ENCODE results near the gene SLC4A2.

Gene SLC4A2

DNA sequence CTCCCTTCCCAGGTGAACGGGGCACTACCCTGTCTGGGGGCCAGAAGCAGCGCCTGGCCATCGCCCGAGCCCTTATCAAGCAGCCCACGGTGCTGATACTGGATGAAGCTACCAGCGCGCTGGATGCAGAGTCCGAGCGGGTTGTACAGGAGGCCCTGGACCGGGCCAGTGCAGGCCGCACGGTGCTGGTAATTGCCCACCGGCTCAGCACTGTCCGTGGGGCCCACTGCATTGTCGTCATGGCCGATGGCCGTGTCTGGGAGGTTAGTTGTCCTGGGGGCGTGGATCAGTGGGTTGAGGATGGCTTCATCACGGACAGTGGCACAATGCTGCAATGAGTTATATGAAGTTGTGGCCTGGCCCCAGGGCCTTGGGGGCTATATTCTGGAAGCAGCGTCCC, 15.4 kb upstream of the SLC4A2 start:
- no peak for DNase-seq (ENCODE audit: low spot score)

DNA sequence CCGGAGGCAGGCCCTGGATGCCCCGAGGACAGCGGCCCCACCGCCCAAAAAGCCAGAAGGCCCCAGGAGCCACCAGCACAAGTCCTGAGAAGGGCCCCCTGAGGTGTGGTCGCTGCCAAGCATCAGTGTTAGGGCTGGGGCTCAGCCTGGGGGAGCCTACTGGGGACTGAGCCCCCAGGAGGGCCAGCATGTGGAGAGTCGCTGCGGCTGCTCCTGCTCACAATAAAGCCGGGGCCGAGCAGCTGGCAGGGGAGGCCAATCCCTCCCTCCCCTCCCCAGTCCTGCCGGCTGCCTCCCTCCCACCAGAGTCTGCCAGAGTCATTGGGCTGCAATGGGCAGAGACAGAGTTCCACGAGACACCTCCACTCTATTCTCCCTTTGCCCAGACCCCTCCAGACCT, 14.1 kb upstream of the SLC4A2 start:
- DNase-seq (ENCODE audit: low spot score): no peak

DNA sequence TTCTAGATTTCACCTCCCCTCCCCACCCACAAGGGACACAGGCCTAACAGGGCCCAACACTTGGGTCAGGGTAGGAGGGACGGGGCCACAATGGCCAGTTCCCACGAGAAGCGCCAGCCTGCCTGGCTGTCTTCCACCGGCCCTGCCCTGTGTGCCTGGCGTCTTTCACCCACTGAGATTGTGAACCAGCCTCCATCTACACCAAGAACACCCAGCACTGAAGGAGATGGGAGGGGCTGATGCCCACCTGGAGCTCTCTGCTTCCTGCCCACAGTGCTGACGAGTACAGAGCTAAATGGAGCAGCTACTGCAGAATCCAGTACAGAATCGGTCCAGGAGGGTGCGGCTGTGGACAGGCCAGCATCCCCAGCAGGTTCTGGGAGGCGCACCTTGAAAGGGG, 13.4 kb upstream of the SLC4A2 start:
- no peak for DNase-seq (ENCODE audit: low spot score)

DNA sequence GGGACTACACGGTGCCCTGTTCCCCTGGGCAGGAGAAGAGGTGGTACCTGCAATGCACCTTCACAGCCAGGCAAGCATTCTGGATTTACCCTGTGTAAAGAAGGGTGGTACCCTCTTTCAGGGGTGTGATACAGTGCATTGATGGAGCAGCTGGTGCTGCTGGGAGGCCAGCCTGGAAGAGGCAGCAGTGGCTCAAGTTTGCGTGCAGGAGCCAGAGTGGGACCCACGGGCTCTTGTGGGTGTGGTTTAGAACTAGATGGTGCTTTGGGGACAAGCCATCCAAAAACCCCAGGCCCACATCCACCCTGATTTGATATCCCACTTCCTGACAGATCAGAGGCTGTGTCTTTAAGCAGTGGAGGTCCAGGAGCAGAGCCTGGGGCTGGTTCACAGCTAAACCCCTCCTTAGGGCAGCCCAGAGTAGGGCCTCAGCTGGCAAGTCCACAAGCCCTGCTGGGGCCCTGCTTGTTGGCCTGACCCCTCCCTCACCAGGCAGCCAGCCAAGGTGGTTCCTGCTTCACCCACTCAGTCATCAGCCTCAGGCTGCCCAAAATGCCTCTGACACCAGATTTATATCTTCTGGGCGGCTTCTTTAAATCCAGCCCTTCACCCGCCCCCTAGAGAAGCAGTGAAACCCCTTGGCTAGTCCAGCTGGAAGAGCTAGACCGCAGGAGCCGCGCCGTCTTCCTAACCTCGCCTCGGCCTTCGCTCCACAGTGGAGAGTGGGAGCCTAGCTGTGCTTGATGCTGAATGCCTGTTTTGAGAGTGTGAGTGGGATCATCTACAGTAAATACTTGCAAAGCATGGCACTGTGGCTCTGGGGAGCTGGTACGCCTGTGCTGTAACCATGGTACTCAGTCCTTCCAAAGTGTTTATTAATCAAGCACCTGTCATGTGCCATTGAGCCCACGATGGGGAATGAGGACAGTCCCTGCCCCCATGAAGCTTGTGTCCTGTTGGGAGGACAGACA, 12.5 kb upstream of the SLC4A2 start:
- no peak for DNase-seq (ENCODE audit: low spot score)

DNA sequence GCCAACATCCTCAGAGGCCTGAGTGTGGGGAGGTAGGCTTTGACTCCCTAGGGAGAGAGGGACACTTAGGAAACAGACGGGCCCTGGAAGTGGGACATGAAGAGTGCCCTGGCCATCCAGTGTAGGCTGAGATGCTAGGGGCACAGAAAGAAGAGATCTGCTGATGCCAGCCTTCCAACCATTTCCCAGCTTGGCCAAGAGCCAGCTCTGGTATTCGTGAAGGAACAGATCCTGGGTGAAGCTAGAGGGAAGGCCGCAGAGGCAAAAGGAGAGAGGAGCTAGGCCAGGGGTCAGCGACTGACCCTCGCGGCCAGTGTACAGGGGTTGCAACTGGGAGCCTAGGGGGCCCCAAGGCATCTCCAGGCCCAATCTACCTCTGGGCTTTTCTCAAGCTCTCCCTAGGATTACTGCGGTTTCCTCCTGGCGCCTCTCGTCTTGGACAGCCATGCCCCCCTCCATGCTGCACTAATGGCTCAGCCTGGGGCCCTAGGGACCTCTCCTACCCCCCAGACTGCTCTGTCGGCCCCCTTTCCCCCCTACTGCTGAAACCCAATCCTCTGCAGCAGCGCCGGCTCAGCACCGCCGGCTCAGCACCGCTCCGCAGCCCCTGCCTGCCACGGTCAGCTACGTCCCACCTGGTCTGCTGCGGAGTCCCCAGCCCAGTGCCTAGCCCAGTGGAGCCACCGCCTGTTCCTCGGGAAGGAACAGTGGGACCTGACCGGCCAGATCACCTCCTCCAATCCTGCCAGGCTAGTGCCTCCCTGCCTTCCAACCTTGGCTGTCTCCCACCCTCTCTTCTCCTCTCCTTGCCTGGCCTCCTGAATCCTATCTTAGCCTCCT, 11.2 kb upstream of the SLC4A2 start, which contains the start of gene ASIC3:
Gene ASIC3 (plus strand): TSS at position 556 of the 840 bp plus-strand sequence. CDS start 355 bp downstream, outside the sequence.
- DNase-seq (ENCODE audit: low spot score): no peak

DNA sequence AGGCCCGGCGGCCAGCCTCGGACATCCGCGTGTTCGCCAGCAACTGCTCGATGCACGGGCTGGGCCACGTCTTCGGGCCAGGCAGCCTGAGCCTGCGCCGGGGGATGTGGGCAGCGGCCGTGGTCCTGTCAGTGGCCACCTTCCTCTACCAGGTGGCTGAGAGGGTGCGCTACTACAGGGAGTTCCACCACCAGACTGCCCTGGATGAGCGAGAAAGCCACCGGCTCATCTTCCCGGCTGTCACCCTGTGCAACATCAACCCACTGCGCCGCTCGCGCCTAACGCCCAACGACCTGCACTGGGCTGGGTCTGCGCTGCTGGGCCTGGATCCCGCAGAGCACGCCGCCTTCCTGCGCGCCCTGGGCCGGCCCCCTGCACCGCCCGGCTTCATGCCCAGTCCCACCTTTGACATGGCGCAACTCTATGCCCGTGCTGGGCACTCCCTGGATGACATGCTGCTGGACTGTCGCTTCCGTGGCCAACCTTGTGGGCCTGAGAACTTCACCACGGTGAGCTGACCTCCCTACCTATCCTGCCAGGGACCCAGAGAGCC, 10.4 kb upstream of the SLC4A2 start:
- no peak for DNase-seq (ENCODE audit: low spot score)

DNA sequence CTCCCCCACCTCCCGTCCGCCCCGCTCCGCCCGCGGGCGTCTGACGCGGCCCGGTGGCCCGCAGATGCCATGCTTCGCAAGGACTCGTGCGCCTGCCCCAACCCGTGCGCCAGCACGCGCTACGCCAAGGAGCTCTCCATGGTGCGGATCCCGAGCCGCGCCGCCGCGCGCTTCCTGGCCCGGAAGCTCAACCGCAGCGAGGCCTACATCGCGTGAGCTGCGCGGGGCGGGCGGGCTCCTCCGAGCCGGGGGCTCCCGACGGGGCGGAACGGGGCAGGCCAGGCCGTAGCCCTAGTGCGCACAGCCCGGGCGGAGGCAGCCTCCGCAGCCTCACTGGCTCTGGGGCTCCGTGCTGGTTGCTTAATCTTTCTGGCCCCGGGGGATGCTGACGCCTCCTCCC, 8.3 kb upstream of the SLC4A2 start:
- no peak for DNase-seq (ENCODE audit: low spot score)

DNA sequence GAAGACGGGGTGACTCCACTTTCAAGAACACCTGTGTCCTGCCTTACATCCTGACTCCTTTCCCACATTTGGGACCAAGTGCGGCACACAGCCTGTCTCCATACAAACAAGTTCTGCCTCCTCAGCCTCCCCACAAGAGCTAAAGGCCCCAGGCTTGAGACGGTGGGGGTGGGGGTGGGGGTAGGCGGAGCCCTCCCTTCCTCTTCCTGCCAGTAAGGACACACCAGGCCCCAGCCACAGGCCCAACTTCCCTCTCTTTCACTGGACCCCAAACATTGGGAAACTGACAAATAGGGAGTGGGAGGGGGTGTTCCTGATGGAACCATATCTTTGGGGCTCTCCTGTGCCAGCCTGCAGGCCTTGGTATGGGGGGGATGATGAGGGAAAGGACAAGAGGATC, 6.3 kb upstream of the SLC4A2 start:
- no peak for DNase-seq (ENCODE audit: low spot score)

DNA sequence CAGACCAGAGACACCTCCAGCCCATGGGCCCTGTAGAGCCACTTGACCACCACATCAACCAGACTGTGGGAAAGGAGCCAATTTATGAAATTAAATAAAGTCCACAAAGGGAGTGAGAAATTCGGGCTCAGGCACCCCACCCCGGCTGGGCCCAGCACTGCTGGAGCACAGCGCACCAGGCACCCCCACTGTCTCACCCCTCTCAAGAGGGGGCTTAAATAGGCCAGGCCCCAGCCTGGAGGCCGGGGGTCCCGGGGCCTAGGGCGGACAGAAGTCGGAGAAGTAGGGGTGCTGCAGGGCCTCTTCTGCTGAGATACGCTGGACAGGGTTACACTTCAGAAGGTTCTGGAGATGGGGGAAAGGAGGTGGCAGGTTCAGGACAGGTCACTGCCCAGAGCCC, 5.6 kb upstream of the SLC4A2 start:
- no peak for DNase-seq (ENCODE audit: low spot score)

DNA sequence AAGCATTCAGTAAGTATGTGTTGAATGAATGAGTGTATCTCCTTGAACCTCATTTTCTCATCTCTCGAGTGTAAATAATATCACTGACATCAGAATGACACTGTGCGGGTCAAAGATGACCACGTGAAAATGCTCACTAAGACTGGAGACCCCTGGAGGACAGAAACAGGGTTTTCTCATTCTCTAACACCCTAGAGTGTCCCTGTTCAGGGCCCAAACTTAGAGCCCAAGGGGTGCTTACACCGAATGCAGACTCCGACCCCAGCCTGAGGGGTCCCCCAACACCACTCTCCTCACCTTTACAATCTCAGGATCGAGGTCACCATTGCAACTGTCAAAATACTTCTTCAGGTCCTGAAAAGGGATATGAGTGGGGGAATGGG, 3.1 kb upstream of the SLC4A2 start:
- peak; percentile 50 for DNase-seq (ENCODE audit: low spot score)

DNA sequence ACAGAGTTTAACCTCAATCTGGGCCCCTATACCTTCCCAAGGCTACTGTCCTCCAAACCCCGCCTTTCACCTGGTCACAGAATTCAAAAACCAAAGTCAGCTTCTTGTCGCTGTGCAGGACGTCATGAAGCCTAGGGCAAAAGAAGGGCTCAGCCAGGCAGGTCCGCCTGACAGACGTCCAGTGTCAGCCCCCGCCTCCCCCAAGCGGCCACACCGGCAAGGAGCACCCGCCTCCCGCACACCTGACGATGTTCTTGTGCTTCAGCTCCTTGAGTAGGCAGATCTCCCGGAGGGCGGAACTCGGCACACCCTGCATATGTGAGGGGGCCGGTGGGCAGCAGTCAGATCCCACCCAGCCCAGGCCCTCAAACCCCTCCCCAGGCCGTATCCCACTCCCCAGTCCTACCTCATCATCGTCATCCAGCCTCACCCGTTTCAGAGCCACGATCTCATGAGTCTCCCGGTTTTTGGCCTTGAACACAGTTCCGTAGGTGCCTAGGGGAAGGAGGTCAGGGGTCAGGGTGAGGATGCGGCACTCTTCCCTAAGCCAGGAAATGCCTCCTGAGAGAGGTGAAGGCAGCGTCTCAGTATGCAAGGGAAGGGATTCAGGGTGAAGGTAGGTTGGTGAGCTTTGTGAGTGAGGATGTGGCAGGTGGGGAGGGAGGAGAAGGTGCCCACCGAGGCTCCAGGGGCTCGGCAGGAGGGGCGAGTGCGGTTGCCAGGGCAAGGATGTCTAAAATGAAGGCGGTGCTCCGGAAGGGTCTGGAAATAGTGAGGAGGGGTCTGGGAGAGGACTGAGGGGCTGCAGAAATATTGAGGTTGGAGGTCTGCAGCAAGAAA, 2.5 kb upstream of the SLC4A2 start:
- DNase-seq (ENCODE audit: low spot score): no peak

DNA sequence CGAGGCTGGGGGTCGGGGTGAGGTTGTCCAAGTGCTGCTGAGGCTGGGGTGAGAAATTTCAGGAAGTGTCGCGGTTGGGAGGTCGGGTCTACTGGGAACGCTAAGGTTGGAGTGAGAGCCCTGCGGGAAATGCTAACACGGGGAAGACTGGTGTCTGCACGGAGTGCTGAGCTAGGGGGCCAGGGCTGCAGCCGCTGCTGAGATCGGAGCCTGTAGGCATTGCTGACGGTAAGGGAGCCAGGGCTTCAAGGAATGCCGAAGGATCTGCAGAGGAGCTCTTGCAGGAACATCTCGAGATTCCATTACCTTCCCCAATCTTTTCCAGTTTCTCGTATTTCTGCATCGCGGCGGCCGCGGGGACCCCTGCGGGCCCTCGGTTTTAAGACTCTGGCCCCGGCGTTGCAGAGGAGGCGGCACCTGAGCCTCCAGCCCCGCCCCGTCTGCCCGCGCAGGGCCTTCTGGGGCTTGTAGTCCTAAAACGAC, 1.8 kb upstream of the SLC4A2 start, which contains the start of gene CDK5:
Gene CDK5 (minus strand): TSS at position 392 of the 483 bp plus-strand sequence. CDS start 49 bp downstream, at position 343.
- no peak for DNase-seq (ENCODE audit: low spot score)

DNA sequence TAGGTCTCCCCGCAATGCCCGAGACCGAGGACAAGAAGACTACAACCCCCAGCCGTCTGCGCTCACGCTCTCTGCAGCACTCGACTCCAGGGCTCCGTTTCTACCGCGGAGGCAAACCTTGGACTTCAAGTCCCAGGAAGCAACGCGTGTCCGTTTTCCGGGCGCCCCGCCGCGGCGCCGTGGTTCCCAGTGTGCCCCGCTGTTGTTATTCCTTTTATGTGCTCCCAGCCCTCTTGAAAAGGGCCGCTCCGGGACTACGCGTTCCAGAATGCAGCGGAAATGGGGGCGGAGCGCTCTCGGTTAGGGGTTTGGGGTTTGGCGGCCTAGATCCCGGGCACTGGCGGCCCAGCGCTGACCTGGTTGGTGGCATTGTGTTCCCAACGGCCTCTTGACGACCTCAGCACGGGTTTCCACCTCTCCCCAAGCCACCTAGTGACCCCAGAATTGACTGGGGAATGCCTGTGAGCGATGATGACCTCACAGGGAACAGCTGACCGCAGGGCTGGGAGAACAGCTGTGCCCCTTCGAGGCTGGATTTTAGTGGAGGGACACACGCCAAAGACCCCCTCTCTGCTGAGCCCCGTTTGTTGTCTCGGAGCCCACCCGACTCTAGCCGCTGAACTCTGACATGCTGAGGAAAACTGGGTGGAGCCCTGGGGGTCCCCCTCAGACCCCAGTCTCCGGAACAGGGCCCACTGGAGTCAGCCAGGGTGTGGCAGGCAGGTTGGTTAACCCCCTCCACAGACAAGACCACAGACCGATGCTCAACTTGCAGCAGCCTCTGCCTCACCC, 1.2 kb upstream of the SLC4A2 start:
- peak; percentile 100 for DNase-seq (ENCODE audit: low spot score)

DNA sequence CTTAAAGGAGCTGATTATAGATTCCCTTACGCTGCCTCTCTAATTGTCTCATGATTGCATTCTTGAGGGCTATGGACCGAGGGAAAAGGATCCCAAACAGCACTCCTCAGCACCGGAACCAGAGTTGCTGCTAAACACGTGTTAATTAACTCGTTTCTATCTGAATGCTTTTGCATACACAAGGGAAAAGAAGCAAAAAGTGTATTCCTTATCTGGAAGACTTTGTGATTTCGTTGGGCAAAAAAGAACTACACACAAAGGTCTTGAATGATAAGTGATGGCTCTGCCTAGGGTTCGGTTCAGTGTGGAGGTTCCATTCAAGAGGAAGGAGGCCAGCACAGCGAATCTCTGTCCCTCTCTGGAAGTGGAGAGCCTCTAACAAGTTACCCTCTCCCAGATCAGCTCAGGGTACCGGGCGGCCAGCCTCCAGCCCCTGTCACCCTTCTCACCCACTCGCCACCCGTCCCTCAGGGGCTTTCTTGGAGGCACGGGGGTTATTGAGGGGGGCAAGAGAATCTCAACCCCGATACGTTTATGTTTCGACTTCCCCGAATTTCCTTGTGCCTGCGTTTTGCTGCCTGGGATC, 515 bp upstream of the SLC4A2 start:
- DNase-seq (ENCODE audit: low spot score): peak; percentile 80

DNA sequence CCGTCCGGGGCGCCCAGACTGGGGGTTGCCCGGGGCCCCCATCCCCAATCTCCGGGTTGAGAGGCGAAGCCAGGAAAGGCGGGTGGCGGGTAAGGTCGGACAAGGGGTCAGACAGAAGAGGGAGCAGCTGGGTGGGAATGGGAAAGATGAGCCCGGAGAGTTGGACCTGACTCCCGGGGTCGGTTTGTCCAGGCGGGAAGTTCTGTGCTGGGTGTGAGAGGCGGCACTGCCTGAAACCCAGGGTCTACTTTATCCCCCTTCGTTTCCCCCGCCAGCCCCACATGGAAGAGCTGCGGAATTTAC, 675 bp downstream of the SLC4A2 start:
- DNase-seq (ENCODE audit: low spot score): peak; percentile 37

DNA sequence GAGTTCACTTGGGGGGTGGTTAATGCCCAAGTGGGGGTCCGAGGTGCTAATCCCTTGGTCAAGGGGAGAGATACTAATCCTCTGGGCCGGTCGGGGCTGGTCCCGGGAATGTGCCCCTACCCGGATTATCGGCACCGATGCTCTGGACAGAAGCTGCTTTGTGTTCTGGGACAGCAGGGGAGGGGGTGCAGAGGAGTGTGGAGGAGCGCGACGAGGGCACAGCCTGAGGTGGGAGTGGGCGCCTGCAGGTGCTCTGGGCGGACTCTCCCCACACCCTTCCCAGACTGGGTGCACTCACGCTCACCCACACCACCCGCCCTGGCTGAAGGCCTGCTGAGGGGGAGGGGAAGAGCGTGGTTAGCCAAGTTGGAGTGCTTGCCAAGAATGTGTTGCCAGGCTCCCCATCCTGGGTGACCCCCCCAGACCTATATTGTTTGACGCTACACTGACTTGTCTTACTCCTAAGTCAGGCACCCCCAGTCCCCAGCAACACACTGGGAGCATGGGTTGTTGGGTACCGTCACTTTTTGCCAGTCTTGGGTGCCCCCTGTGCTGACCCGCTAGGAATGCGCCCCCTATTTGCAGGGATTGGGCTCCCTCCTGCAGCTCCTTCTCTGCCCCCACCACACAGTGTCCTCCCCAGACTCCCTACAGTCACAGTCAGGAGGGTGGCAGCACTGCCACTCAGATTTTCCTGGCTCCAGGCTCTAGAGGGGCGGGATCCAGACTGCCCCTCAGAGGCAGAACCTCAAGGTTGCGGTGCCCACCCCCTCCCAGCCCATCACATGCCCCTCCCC, 1.2 kb downstream of the SLC4A2 start:
- peak; percentile 56 for DNase-seq (ENCODE audit: low spot score)

DNA sequence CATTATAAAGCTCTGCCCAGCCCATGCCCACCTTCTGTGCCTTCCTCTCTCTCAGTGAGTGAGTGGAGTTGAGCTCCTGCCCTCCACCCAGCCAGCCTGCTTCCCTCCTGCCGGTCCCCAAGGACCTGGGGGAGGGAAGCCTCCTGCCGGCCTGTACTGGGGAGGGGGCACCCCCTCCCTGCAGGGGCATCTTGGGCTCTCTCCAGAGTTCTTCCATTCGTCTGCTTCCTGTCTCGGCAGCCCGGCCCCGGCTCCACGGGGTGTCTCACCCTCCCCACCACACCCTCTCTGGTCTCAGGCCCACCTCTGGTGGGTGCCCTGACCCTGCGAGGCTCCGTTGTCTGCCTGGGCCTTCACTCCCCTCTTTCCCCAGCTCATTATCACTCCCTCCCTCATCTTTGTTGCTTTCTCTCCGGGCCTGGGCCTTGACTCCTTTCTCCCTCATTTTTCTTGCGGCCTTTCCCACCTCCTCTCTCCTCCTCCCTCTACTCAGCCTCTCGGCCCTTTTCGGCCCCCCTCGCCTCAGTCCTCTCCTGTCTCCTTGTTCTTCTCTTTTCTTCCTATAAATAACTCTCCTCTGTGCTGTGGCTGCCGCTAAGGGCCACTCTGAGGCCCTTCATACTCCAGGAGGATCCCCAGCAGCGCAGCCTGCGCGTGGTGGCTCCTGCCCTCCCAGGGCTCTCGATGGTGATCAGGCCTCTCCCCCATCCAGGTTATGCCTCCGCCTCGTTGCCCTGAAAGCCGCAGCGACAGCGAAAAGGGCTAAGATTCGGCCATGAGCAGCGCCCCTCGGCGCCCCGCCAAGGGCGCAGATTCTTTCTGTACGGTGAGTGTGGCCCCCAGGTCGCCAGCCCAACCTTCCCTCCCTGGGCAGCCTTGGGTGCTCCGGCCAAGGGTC, 2.1 kb downstream of the SLC4A2 start:
- no peak for DNase-seq (ENCODE audit: low spot score)

DNA sequence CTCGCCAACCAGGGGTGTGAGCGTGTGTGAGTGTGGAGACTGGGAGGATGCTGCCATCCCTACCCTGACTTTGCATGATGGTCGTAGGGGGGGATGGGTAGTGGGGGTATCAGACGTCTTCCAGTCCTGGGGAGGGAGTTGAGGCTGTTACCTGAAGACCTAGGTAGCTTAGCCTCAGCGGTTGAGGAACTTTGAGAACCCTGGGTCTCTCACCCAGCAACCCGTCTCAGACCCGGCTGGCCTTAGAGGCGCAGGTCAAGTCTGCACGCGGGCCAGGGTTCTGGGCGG, 2.7 kb downstream of the SLC4A2 start:
- no peak for DNase-seq (ENCODE audit: low spot score)

Data from NAMALWA (cell line).